Mononuclear cell (primary cell): ENCODE measurements around the gene CASZ1. TPM values are rescaled to one million over a fixed set of nuclear protein-coding genes. Genes with fewer than 3 reads are reported as not detected.

ENCODE experiments used
- H3K27me3 ChIP-seq: 2 replicates; pipeline ENCODE4 v1.6.0; 2011; ENCODE audit warnings: low read length, control low read depth; ENCODE audit not compliant: insufficient read depth
- H3K4me1 ChIP-seq: 2 replicates; pipeline ENCODE4 v1.5.1; 2011; ENCODE audit warnings: mild to moderate bottlenecking, low read length, control low read depth; ENCODE audit not compliant: insufficient read depth
- H3K4me3 ChIP-seq: 2 replicates; pipeline ENCODE4 v1.5.1; 2011; ENCODE audit warnings: mild to moderate bottlenecking, low read length, moderate library complexity
- H3K9me3 ChIP-seq: 2 replicates; pipeline ENCODE4 v1.5.1; 2011; ENCODE audit warnings: low read depth, mild to moderate bottlenecking, control low read depth, low read length
- total RNA-seq: library from RNA; depleted of rRNA; stranded (reverse); fragments of >200 nt; gene quantifications from one replicate; pipeline ENCODE4 v1.2.3, GENCODE V29; 2012

Gene CASZ1
- total RNA-seq, 1 donor = 18.8 TPM

DNA sequence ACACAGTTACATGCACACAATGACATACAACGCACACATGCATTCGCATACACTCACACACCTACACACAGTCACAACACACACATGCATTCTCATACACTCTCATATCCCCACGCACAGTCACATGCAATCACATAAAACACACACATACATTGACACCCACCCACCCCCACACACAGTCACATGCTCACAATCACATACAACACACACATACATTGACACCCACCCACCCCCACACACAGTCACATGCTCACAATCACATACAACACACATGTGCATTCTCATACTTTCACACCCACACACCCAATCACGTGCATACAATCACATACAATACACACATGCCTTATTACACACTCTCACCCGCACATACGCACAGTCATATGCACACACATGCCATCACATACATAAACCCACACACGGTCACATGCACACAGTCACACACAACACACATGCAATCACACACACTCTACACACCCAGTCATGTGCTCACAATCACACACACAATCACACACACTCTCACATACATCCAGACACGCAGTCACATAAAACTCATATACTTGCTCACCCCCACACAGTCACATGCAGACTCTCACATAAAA, 134.3 kb downstream of the CASZ1 start:
- no peaks in the 10 kb centered on the region for H3K4me1 ChIP-seq
- H3K27me3 ChIP-seq = no peaks in the 10 kb centered on the region
- H3K4me3 ChIP-seq = no peak overlapping the region
- no peaks in the 10 kb centered on the region for H3K9me3 ChIP-seq

DNA sequence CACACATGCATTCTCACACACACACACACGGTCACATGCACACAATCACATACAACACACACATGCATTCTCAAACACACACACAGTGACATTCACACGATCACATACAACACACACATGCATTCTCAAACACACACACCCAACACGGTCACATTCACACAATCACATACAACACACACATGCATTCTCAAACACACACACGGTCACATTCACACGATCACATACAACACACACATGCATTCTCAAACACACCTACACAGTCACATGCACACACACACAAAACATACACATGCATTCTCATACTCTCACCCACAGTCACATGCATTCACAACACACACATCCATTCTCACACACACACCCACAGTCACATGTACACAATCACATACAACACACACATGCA, 135.0 kb downstream of the CASZ1 start:
- H3K27me3 ChIP-seq = no peaks in the 10 kb centered on the region
- no peaks in the 10 kb centered on the region for H3K9me3 ChIP-seq
- no peaks in the 10 kb centered on the region for H3K4me1 ChIP-seq
- H3K4me3 ChIP-seq = no peak overlapping the region

- Histone ChIP-seq H3K4me3 (no peak overlapping the region), H3K27me3 (no peaks in the 10 kb centered on the region), H3K9me3 (no peaks in the 10 kb centered on the region), H3K4me1 (no peaks in the 10 kb centered on the region)
Observed at GRCh38 chr1:10659646-10660540, 136.6 kb downstream of the CASZ1 start.

GRCh38 chr1:10659218-10659617, 137.2 kb downstream of the CASZ1 start:
- Histone ChIP-seq H3K4me1 (no peaks in the 10 kb centered on the region), H3K27me3 (no peaks in the 10 kb centered on the region), H3K9me3 (no peaks in the 10 kb centered on the region), H3K4me3 (no peak overlapping the region)

GRCh38 chr1:10658396-10659066, 137.9 kb downstream of the CASZ1 start:
- H3K9me3 ChIP-seq = no peaks in the 10 kb centered on the region
- no peaks in the 10 kb centered on the region for H3K27me3 ChIP-seq
- no peak overlapping the region for H3K4me3 ChIP-seq
- H3K4me1 ChIP-seq = no peaks in the 10 kb centered on the region

GRCh38 chr1:10657088-10657847, 139.2 kb downstream of the CASZ1 start:
- Histone ChIP-seq H3K27me3 (no peaks in the 10 kb centered on the region), H3K4me1 (no peaks in the 10 kb centered on the region), H3K4me3 (no peak overlapping the region), H3K9me3 (no peaks in the 10 kb centered on the region)

DNA sequence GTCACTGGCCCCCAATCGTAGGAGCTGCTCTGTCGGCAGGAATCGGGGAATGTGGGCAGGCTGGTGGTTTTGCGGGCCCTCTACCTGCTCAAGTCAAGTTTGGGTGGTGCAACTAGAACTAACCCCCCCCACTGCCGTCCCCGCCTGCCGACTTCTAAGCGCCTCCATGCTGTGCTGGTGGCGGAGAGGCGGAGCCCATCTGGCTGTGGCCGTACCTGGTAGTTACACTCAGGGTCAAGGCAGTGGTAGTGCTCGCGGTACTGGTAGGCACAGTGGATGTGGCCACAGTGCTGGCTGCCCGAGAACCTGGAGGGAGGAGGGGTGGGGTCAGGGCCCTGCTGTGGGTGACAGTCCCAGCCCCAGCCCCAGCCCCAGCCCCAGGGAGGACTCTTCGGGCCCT, 140.0 kb downstream of the CASZ1 start:
- no peaks in the 10 kb centered on the region for H3K9me3 ChIP-seq
- H3K4me3 ChIP-seq = no peak overlapping the region
- H3K4me1 ChIP-seq = no peaks in the 10 kb centered on the region
- no peaks in the 10 kb centered on the region for H3K27me3 ChIP-seq

DNA sequence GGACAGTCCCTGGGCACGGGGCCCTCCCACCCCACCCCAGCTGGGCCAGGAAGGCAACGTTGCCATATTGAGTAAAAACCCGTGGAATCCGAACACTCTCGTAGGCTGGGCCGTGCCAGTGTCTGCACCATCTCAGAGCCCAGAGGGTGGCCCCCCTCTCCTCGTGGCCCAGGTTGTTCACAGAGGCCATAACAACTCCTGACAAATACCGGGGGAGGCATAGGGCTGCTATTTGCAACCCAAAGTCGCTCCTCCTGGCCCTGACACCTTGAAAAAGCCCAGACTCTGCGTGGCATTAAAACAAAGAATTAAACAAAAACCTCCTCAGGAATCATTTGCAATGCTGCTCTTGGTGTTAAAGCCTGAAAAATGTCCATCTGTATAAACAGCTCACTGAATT, 141.4 kb downstream of the CASZ1 start:
- Histone ChIP-seq H3K27me3 (no peaks in the 10 kb centered on the region), H3K4me1 (no peaks in the 10 kb centered on the region), H3K4me3 (no peak overlapping the region), H3K9me3 (no peaks in the 10 kb centered on the region)

DNA sequence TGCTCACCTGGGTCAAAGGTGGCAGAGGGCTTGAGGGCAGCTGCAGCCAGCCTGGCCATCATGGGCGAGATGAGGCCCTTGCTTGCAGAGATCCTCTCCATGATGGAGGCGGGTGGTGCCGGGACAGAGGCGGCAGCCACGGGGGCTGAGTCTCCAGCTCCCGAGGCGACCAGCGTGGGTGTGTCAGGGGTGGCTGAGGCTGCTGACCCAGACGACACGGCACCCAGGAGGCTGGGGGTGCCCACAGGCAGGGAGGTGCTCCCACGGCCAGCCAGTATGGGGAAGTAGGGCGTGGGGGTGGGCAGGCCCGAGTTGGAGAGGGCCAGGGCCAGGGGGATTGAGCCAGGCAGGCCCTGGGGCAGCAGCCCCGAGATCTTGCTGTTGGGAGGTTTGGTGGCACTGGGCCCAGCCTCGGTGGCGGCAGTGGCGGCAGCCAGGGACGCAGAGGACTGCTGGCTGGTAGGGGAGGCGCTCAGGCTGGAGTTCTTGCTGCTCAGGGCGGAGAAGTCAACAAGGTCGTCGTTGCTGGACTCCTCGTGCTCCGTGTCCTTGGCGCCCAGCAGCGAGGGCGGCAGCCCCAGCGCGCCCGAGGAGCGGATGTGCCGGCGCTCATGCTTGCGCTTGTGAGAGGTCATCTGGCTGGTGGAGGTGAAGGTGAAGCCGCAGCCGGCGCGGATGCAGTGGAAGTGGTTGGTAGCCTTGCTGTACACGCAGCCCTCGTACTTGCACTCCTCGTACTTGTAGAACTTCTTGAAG, 142.9 kb downstream of the CASZ1 start:
- H3K4me3 ChIP-seq = no peak overlapping the region
- H3K4me1 ChIP-seq = no peaks in the 10 kb centered on the region
- no peaks in the 10 kb centered on the region for H3K27me3 ChIP-seq
- H3K9me3 ChIP-seq = no peaks in the 10 kb centered on the region

DNA sequence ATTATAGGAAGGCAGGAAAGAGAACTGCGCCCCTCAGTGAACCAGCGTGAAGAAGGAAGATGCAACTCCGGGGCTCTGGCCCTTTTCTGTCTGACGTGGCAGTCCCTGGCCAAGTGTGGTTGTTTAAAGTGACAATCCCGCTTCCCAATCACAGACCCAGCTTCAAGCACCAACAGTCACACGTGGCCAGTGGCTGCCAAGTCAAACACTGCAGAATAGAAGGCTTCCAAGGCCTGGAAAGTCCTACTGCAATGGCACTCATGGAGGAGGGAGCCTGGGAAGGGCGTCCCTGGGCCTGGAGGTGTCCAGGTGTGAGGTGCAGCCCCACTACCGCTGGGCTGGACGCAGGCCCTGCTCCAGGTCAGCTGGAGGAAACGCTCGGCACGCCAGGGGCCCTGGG, 143.8 kb downstream of the CASZ1 start:
- Histone ChIP-seq H3K27me3 (no peaks in the 10 kb centered on the region), H3K9me3 (no peaks in the 10 kb centered on the region)

GRCh38 chr1:10651793-10652192, 144.7 kb downstream of the CASZ1 start:
- Histone ChIP-seq H3K27me3 (no peaks in the 10 kb centered on the region), H3K4me3 (no peak overlapping the region), H3K4me1 (no peaks in the 10 kb centered on the region), H3K9me3 (no peaks in the 10 kb centered on the region)

More for the DNA sequence above, 143.8 kb downstream of the CASZ1 start:
- H3K4me1 ChIP-seq = no peaks in the 10 kb centered on the region
- H3K4me3 ChIP-seq = no peak overlapping the region

DNA sequence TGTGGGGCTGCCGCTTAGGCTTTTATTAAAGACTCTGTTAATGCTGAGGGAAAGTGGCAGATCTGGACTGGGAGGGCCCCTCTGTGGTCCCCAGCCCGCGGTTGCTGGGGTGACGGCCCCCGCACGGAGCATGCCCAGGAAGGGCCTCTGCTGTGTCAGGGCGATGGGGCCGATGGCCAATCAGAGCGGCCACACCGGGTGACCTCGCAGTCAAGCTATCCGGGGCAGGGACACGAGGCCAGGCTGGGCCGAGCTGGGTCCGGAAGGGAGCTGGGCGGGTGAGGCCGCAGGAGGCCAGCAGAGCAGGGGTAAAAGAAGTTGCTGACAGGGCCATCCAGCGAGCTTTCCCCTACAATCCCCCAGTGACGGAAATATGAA, 145.1 kb downstream of the CASZ1 start:
- H3K4me1 ChIP-seq = no peaks in the 10 kb centered on the region
- H3K27me3 ChIP-seq = no peaks in the 10 kb centered on the region
- no peaks in the 10 kb centered on the region for H3K9me3 ChIP-seq
- H3K4me3 ChIP-seq = no peak overlapping the region

DNA sequence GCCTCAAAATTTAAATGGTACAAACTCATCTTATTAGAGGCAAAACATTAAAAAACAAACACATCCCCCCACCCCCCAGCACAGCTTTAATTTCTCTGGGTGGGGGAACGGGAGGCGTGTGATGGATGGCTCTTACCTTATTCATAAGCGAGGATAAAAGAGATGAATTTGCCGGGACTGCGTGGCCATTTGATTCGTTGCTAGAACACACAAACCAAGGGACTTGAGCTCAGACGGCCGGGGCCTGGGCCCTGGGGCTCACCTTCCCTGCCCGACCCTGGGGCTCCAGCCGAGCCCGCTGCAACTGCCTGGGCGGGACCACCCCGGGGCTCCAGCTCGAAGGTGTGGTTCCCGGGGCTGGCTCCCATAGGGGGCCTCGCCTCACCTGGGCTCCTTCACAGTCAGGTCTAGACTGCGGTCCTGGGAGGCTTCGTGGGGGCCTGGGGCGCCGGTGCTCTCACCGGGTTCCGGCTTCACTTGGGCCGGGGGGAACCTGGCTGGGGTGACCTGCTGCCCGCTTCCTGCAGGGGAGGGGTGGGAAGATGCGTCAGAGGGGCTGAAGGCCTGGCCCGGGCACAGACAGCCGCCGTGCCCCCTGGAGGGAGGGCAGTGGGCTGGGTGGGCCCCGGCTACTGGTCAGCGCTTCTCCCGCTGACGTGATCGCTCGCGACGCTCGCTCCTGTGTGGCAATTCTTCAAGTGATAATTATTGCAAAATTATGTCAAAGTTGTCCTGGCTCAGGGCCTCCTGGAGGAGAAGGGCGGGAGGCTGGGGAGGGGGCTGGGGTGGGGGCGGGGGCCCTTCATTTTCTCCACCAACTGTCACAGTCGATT, 145.7 kb downstream of the CASZ1 start:
- Histone ChIP-seq H3K4me1 (no peaks in the 10 kb centered on the region), H3K27me3 (no peaks in the 10 kb centered on the region), H3K9me3 (no peaks in the 10 kb centered on the region), H3K4me3 (no peak overlapping the region)
